HG02885 (cell line): Measurements from ENCODE around the gene HOXB6.

Experiments used
- ATAC-seq: cut with Tn5 transposase; IDR thresholded peaks from one replicate; pipeline ENCODE4 v1.9.1; 2021; ENCODE audit warnings: mild to moderate bottlenecking; ENCODE audit not compliant: unreplicated experiment, poor library complexity

The HOXB6 gene

DNA sequence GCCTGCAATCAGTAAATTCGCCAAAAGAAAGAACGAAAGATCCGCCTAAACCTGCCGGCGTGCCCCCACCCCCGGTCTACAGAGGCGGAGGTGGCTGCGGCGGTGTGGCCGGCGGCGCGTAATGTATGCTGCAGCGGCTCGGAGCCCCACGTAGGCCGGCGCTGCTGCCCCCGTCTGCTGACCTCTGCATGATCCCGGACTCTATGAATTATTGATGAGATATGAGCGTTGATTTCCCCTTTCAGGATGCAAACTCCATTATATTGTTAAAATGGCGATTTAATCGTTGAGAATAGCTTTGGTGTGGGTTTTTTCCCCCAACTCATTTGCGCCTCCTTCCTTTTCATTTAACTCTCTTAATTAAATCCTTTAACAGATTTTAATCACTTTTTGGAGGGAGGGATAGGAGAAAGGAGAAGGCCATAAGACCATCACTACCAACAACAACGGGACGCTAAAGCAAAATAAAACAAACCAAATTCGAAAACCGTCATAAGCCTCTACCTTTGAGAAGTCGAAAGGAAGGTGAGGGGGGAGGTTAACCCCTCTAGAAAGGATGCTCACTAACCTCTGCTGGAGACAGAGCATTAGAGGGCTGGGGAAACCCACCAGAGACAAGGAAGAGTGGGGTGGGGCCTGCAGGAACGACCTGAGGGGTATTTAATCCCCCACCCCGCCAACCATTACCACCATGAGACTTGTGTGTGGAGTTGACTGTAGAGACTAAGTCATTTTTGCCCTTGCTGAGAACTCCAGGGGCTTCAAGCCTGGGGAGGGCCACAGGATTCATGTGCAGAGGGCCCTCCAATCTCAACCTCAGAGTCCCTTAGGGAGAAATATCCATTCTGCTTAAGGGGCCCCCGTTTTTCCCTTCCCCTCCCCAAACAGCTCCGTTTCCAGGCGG, 18.2 kb downstream of the HOXB6 start:
- no peak for ATAC-seq

DNA sequence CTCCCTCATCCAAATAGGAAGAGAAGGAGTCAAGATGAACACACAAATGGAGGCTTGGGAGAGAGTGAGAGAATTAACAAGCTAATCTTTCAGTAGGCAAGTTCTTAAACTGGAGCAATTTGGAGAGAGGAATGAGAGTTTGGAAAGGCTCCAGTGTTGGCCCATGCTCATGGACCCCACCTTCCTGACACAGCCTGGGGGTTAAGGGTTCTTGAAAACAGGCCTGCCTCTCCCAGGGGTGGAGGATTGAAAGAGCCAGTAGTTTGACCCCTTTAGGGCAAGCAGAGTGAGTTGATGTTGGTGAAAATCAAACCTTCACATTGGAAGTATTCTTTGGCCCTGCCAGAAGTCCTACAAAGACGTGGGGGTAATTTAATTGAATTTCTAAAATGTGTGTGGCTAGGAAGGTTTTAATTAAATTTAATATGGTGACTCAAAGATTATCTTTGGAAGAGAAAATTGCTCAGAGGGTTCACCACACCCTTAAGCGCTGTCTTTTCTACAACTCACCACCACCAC, 20.5 kb downstream of the HOXB6 start:
- no peak for ATAC-seq

DNA sequence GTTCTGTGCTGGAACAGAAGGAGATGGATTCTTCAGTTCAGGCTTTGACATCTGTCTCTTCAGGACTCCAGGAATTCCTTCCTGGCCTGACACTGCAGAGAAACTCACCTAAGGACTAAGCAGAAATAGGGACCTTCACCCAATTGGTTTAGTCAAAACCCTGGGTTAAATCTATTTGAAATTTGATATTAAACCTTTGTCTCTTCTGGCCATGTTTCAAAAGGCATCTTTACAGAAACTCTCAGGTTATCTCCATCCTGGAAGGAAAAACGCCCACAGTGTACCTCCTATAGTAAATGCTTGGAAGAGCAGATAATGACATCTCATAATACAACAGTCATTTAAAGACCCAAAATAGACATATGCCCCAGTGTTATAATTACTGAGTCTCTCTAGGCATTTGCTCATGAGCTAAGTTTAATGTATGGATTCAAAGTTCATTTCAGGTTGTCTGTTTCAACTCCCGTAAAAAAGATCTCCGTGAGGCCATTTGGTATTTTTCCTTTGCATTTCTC, 21.0 kb downstream of the HOXB6 start:
- no peak for ATAC-seq

DNA sequence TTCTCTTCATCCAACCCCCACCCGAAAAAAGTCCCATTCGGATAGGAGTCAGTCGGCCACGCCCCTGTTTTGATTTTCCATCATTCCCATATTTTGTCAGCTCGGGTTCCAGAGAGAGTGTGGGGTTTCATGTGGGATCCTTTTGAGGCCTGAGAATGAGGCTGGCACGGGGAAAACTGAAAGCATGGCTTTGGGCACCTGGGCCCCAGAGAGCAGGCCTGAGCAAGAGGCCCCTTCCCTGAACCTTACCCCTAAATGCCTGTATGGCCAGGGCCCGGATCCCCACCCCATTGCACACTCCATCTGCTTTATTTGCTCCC, 22.1 kb downstream of the HOXB6 start:
- no peak for ATAC-seq

DNA sequence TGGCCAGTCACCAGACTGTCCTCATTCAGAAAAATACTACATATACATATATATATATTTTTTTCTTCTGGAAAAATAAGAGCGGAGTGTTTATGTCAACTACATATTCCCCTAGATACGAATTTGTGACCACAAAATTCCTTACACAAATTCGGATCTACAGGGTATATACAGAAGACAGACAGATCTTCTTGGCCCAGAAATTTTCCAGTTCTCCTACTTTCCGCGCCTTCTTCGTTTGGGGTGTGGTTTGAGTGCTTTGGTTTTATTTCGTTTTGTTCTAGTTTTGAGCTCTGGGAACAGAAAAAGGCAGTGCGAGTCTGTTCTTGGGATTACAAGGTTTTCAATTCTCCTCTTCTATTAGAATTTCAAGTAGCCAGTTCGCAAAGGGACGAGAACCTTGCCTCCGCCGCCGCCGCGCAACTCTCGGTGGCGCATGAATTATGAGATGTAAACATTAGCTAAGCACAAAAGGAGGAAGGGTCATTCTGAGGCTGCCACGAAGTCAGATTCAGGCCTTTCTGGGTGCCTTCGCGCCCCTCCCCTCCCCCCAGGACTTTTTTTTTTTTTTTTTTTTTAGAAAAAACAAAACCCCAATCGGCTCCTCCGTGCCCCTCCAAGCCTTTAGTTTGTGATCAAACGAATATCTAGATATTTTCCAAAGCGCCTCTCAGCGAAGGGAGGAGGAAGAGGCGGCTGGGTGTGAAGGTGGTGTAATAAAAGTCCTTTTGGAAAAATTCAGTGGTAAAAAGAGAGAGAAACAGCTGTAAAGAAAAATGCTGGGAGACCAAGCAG, 24.8 kb downstream of the HOXB6 start:
- ATAC-seq, result no peak

DNA sequence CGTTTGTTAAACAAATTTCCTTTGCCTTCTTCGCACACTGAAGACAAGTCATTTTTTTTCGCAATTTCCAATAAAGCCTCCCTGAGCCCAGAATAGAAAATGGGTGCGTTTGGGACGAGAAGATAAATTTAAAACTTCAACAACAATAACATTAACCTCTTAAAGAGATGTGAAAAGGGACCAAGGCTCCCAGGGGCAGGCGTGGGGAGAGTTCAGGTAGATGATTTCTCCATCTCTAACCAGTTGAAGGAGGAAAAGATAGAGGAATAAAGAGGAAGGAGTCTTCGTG, 25.4 kb downstream of the HOXB6 start:
- no peak for ATAC-seq

DNA sequence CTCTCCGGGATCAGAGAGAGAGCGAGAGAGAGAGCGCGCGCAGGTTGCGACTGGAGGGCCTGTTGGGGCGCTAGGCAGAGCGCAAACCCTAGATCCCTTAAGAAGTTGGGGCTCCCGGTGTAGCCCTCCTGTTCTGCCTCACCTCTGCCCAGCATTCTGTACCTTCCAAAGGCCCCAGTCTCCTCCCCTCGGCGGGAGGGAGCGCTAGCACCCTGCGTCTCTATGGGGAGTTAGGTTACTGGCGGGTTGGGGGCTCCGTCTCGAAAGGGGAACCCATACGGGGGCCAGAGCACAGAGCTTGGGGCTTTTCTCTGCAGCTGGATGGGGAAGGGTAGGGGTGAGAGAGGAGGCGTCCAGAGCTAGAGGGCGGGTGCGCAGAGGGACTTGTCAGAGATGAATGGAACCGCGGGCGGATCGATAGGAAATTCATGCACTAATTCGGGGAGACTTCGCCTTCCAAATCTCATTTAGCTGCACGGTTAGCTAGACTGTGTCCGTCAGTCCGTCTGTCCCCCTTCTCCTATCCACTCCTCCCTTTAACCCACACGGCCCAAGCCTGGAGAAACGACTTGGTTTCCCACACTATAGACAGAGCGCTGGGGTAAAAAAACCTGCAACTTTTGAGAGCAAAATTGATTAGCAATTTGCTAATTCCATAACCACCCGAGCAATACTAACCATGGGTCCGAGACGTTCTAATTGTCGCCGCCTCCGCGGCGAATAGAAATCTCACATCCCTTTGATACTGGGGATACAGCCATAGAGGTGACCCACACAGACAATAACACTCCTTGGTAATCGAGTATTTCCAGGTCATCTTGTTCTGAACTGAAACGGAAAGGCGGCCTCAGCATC, 25.9 kb downstream of the HOXB6 start:
- ATAC-seq, result peak; percentile 47

DNA sequence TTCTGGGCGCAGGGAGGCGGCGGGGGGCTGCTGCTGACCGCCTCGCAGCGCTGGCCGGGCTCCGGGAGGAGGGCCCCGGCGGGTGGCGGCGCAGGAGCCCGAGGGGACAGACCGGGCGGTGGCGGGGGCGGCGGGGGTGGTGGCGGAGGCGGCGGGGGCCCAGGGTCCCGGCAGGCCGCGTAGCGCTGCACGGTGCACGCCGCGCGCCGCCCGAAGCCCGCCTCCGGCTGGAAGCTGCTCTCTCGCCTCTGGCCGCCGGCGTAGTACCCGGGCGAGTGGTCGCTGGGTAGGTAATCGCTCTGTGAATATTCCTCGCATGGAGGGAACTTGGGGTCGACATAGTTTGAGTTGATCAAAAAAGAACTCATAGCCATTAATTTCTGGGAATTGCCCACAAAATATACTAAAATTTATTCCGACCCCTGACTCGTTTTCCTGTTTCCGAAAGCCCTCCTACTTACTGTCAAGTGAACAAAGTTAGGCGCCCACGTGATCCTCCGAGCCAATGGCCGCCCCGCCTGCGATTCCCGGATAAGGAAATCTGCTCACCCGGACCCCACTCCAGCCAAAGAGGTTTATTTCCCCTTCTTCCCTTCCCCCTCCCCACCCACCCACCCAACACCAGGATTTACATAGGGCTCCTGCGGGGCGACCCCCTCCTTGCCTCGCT, 26.7 kb downstream of the HOXB6 start, which contains the start of gene HOXB4:
Gene HOXB4, minus strand, starts transcription at position 405 of the 670 bp plus-strand sequence. Its CDS starts 31 bp downstream, at position 374.
- peak; percentile 62 for ATAC-seq

DNA sequence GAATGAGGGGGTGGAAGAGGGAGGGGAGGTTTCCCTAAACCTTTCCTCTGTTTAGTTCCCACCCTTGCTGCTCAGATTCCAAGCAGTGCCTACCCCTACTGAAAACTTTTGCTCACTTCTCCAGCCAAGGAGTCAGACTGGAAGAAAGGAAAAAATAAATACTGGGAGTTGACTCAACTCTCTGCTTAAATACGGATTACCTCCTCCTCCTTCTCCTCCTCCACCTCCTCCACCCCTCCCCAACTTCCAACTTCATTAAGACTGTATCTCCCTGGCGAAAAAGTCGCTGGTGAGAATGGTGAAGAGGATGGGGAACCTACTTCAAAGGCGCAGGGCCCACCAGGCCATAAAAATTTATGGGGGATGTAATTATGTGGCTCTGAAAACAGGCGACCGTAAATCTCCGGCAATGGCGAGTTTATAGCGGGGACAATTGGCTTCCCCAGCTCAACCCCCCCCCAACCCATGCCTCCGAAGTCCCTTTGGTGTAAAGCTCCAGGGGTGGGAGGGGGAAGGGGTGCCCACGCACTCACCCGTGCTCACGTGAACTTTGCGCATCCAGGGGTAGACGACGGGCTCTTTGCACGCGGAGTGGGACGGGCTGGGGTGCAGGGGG, 27.3 kb downstream of the HOXB6 start:
- ATAC-seq, result no peak

DNA sequence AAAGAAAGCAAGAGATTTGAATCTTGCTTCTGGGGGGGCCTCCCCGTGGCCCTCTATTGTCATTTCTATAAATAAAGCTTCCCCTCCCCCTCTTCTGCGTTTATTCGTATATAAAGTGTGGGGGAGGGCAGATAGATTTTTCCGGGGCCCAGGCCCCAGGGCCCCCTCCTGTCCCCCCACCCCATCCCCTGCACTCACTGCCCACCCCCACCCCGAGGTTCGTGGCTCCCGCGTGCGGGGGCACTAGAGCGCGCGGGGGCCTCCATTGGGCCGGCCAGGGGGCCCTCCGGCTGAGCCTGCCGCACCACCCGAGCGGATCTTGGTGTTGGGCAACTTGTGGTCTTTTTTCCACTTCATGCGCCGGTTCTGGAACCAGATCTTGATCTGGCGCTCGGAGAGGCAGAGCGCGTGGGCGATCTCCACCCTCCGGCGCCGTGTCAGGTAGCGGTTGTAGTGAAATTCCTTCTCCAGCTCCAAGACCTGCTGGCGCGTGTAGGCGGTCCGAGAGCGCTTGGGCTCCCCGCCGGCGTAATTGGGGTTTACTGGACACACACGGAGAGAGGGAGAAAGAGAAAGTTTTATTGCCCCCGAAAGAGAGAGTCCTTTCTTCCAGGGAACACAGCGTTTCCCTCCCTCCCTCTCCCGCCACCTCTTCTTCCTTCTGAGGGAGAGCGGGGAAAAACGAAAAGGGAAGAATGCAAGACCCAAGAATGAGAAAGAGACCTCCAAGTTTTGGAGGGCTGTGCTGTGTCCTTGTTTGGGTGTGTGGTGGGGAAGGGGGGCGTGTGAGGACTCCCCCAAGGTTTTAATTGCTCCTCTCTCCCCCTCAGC, 28.1 kb downstream of the HOXB6 start:
- ATAC-seq, result no peak

DNA sequence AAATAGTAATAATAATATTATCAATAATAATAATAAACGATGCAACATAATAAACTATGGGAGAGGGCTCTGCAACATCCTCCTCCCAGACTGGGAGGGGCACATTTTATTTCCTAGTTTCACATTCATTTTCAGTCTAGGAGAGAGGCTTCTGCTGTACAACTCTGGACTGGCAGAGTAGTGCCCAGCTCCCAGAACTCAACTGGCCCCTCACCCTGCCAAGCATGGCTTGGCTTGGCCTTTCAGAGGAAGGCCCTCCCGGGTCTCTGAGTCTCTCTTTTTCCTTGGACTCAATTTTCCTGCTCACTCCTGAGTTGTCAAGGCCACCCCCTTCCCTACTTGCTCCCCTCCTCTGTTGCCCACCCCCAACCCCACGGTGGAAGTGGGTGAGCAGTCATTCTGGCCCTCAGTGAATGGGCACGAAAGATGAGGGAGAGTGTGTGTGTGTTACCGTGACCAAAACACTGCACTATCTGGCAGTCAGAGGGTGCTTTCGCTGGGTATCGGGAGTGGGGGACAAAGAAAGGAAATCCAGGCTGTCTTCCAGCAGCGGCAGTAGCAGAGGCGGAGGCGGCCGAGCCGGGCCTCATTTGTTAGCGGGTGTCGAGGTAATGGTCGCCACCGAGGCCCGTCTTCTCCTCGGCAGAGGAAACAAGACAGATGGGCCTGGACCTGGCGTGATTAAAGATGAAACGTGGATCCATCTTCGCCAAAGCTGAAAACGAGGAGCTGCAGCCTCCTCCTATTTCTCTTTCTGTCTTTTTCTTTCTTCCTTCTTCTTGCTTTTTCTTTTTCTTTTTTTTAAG, 28.9 kb downstream of the HOXB6 start:
- ATAC-seq, result no peak

DNA sequence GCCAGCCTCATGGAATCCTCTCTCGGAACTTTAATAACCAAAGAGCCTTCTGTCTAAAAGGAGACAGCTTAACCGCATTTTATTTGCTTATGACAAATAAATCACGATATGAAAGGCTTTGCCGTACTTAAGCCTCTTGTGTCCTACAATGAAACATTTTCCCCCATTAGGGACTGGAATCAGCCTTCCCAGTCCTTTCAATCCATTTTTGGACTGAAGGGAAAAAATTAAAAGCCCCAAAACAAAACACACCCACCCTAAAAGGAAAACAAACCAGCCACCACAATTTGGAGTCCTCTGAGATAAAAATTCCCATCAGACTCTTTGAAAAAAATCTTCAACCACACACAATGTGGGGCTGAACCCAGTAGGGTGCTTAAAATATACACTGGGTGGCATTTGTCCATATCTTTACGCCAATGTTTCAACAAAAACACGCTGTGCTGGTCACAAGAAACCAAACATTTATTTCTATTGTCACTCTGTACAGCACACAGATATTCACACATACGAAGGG, 29.7 kb downstream of the HOXB6 start:
- ATAC-seq, result no peak

DNA sequence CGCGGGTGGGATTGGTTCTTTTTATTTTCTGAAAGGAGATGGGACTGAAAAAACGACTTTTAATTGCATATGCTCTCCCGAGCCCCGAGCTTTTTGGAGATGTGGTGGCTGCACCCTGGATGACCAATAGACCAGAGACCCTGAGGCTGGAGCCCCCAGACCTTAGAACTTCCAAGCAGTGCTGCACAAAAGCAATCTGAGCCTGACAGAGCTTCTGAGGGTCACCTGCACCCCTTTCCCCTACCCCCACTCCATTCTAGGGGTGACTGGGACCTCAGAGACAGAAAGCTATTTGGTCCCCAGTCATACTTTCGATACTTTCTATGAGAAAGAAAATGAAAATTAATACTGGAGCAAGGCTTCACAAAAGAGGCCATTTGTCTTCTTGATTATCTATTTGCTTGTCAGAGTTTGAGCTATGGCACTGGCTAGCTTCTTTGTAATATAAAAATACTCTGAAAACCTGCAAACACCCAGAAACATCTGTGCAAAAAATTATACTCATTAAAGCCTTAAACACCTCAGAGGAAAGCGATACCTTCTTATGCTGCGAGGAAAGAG, 30.2 kb downstream of the HOXB6 start:
- no peak for ATAC-seq

DNA sequence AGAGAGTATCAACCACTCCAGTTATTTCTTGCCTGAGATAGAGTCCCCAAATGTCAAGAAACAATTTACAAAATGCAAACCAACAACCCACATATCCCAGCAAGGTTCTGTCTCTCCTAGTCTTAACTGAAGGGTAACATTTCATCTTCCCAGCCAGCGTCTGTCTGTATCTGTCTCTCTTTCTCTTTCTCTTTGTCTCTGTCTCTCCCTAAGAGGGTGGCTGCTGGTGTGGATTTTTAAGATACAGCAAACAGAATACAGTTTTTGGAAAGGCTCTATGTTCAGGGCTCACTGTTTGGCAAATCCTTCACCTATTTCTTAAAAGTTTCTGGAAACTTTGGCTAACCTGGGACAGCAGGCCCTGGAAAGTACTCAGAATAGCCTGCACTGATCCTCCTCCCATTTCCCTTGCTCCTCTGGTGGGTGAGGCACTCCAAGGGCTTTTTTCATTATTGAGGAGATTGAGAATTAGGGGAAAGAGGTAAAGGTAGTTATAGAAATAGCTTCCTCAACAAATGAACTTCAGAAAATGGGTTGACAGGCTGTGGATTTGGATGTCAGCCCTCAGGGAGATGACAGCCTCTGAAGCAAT, 32.9 kb downstream of the HOXB6 start:
- no peak for ATAC-seq

DNA sequence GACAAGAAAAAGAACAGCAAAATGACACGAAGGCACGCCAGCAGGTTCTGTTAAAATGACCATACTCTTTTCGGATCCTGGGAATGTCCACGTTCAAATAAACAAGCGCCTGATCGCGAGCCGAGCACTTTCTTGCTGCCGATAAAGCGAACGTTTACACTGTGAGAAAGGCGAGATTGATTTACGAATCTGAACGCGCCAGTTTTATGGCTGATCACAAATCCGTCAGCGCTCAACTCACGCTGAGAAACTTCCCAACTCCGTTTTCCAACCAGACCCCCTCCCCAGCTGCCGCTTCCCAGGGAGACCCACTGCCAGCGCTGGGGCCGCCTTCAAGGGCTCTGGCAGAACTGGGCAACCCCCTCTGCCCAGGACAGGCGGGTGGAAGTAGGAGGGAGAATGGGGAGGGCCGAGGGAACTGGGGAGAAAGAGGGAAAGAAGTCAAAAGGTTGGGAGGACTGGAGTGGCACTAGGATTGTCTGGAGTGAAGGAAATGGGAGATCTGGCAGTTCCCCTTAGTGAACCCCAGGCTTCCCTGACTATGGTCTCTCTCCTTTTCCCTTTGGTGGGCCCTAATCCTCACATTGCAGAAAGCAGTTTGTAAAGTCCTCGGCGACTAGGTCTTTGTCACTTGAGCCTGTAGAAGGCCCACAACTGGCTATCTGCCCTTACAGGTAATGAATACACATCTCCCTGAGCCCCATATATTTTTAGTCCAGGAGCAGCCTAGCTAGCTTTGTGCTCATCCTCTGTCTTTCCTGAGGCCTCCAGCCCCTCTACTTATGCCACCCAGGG, 33.6 kb downstream of the HOXB6 start:
- ATAC-seq, result no peak
